ENCODE measurements around the gene RIF1. TPM values are rescaled to one million over a fixed set of nuclear protein-coding genes. Genes with fewer than 3 reads are reported as not detected.
A peak's percentile ranks its signal among the peaks of the same experiment; 100 is the strongest.

RIF1 gene
- total and polyA plus RNA-seq, 4 donors, result 2.2 to 26.9 (median 12.2) TPM

- DNase-seq (ENCODE audit: low spot score), result no peak
- Histone ChIP-seq H3K9ac (ENCODE audit: low read depth in 1 of 2, low read length in 2 of 2) (no peak overlapping the region), H3K27me3 (ENCODE audit: control insufficient read depth in 4 of 4, insufficient read depth in 4 of 4, low read length in 3 of 4) (no peaks in the 10 kb centered on the region), H3K4me1 (ENCODE audit: control insufficient read depth in 4 of 4, insufficient read depth in 4 of 4, low read length in 3 of 4) (no peaks in the 10 kb centered on the region), H3K9me3 (ENCODE audit: control insufficient read depth in 4 of 4, low read length in 3 of 4) (no peaks in the 10 kb centered on the region), H3K4me3 (ENCODE audit: low read depth in 1 of 3, low read length in 3 of 3) (no peak overlapping the region), H3K27ac (ENCODE audit: low read depth in 1 of 2, low read length in 2 of 2) (no peak overlapping the region), H3K36me3 (ENCODE audit: control insufficient read depth in 4 of 4, insufficient read depth in 3 of 4, low read depth in 1 of 4, low read length in 3 of 4) (peaks cover 10 to 61% (median 37%) of the 10 kb centered on the region in 4 donors)
- TF ChIP-seq GABPA (IDR thresholded peaks at IDR 0.05 in 1 of 2, conservative IDR thresholded peaks at IDR 0.05 in 1 of 2), result no peak
- peak; percentile 40 for TF ChIP-seq CTCF (IDR thresholded peaks at IDR 0.05; ENCODE audit: low read depth, low read length, missing input control)
- TF ChIP-seq RAD21 (IDR thresholded peaks at IDR 0.05), result peak; percentile 32 to 51
- 62% methylated on average over 3 of the region's 3 CpGs for WGBS
Observed at GRCh38 chr2:151437630-151438029, 27.9 kb downstream of the RIF1 start.

- 87% methylated on average over 4 of the region's 4 CpGs for WGBS
- H3K27ac ChIP-seq (ENCODE audit: low read depth in 1 of 2, low read length in 2 of 2), result no peak overlapping the region
- H3K36me3 ChIP-seq (ENCODE audit: control insufficient read depth in 4 of 4, insufficient read depth in 3 of 4, low read depth in 1 of 4, low read length in 3 of 4), result peaks cover 10 to 56% (median 40%) of the 10 kb centered on the region in 4 donors
- H3K9me3 ChIP-seq (ENCODE audit: control insufficient read depth in 4 of 4, low read length in 3 of 4), result no peaks in the 10 kb centered on the region
- no peaks in the 10 kb centered on the region for H3K4me1 ChIP-seq (ENCODE audit: control insufficient read depth in 4 of 4, insufficient read depth in 4 of 4, low read length in 3 of 4)
- DNase-seq (ENCODE audit: low spot score), result no peak
- H3K4me3 ChIP-seq (ENCODE audit: low read depth in 1 of 3, low read length in 3 of 3), result no peak overlapping the region
- H3K27me3 ChIP-seq (ENCODE audit: control insufficient read depth in 4 of 4, insufficient read depth in 4 of 4, low read length in 3 of 4), result no peaks in the 10 kb centered on the region
- no peak overlapping the region for H3K9ac ChIP-seq (ENCODE audit: low read depth in 1 of 2, low read length in 2 of 2)
- TF ChIP-seq YY1 (IDR thresholded peaks at IDR 0.05) (no peak), SP1 (IDR thresholded peaks at IDR 0.05) (no peak), CTCF (IDR thresholded peaks at IDR 0.05; ENCODE audit: low read depth, low read length, missing input control) (no peak), GABPA (IDR thresholded peaks at IDR 0.05 in 1 of 2, conservative IDR thresholded peaks at IDR 0.05 in 1 of 2) (no peak), FOXA2 (IDR thresholded peaks at IDR 0.05) (no peak), EGR1 (IDR thresholded peaks at IDR 0.05; ENCODE audit: low read depth in 2 of 2) (no peak), FOXA1 (IDR thresholded peaks at IDR 0.05) (no peak), HNF4A (conservative IDR thresholded peaks at IDR 0.05) (no peak), REST (IDR thresholded peaks at IDR 0.05) (no peak), TAF1 (conservative IDR thresholded peaks at IDR 0.05) (no peak), ATF3 (IDR thresholded peaks at IDR 0.05) (no peak), NR2F2 (IDR thresholded peaks at IDR 0.05) (no peak), ZBTB33 (IDR thresholded peaks at IDR 0.05) (no peak)
Observed at GRCh38 chr2:151438506-151438905, 28.8 kb downstream of the RIF1 start.
